ENCODE measurements around the gene GYS2.

The GYS2 gene

DNA sequence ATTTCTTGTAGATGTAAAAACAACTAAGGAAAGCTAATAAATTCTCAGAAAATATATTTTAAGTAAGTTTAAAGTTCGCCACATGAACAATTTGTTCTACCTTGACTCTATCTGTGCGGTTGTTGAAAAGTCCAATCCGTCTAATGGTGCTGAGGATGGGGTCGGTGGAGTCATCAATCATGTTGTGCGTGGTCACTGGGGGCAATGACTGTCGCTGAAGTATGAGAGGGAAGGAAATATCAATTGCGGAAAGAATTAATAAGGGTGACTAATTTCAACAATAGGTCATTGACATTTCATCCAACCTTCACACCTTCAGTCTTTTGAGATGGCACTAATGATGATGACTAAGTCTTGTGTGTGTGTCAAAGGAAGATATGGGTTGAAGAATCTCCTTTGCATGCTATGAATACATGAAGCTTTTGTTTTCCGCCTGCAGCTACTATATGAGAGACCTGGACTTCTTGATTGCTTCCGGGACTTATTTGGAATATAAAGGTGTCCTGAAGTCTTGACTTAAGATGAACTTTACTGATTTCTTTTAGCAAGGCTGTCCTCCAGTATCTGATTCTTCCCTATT, 46.5 kb downstream of the GYS2 start:
- in situ Hi-C loops (cut with HindIII; ENCODE audit: low sequenced_read_pairs), result no loop called here

DNA sequence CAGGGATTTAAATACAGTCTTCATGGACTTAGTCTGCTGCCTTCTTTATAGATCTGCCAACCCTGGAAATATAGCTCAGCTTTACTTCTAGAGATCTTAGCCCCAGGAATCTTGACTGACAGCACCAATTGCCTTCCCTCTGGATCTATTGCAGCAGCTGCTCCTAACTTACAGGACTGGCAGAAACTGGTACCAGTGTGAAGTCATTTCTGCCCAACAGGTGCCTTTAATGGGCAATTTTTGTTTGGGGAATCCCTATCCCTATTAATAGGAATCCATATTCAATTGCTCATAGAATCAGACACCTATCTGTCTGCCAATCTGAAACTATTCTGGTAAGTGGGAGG, 51.3 kb downstream of the GYS2 start:
- in situ Hi-C loops (cut with HindIII; ENCODE audit: low sequenced_read_pairs), result no loop called here

GRCh38 chr12:21552635-21553328, 51.9 kb downstream of the GYS2 start:
- in situ Hi-C loops (cut with HindIII; ENCODE audit: low sequenced_read_pairs), result no loop called here

- in situ Hi-C loops (cut with HindIII; ENCODE audit: low sequenced_read_pairs), result no loop called here
Observed at GRCh38 chr12:21551841-21552465, 52.7 kb downstream of the GYS2 start.

DNA sequence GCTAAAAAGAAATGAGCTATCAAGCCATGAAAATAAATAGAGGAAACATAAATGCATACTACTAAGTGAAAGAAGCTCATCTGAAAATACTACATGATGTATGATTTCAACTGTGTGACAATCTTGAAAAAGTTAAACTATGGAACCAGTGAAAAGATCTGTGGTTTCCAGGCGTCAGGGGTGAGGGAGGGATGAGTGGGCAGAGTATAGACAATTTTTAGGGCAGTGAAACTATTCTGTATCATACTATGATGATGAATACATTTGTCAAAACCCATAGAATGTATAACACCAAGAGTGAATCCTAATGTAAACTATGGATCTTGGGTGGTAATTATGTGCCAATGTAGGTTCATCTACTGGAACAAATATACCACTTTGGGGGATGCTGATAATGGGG, 57.2 kb downstream of the GYS2 start:
- in situ Hi-C loops (cut with HindIII; ENCODE audit: low sequenced_read_pairs), result no loop called here

DNA sequence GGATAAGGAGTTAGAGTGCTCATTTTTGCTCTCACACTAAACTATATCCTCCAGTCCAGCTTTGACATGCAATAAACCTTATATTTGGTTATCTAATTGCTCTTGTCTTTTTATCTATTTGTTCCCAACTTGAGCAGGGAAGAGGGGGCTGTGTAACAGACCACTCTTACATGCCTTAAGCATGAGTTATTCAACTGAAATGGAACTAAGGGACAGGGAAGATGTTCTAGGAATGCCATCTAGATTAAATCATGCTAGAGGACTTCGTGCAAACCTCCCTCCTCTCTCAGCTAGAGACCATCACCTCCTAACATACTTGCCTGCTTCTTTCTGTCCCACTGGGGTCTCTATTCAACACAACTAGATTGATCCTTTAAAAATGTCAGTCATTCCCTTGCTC, 57.9 kb downstream of the GYS2 start:
- in situ Hi-C loops (cut with HindIII; ENCODE audit: low sequenced_read_pairs), result no loop called here

GRCh38 chr12:21545557-21545956, 59.1 kb downstream of the GYS2 start:
- in situ Hi-C loops (cut with HindIII; ENCODE audit: low sequenced_read_pairs), result no loop called here

DNA sequence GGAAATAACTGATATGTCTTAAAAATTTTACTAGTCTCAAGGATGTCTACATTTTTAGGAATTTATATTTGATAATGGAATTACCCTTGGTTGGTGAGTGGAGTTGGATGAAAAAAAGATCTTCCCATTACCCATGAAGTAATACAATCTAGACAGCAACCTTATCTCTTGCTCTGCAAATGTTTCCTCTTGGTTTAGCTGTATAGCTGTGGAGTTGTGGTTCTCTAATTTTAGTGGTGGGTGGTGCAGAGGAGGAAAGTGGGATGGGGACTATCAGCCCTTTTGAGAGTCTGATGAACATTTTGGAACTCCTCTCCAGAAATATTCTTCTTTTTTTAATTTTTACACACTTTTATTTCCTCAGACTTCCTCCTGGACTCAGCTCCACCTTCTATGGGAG, 61.5 kb downstream of the GYS2 start:
- in situ Hi-C loops (cut with HindIII; ENCODE audit: low sequenced_read_pairs), result no loop called here

DNA sequence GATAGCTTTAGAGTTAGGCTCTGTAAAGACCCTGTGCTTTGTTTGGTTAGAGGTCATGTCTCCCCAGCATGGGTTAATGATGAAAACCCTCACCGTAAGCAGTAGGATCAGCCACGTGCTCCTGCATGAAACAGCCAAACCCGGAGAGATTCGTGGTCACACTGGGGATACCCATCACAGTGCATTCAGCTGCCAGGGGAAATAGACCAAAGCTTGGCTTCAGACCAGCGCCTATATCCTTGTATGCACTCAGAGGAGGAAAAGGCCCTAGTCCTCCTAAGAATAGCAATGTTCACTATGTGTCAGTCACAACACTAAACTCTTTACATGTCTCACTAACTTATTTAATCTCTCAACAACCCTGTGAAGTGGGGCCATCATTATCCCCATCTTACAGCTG, 62.2 kb downstream of the GYS2 start:
- in situ Hi-C loops (cut with HindIII; ENCODE audit: low sequenced_read_pairs), result no loop called here

GRCh38 chr12:21541773-21542172, 62.9 kb downstream of the GYS2 start:
- in situ Hi-C loops (cut with HindIII; ENCODE audit: low sequenced_read_pairs), result no loop called here

- in situ Hi-C loops (cut with HindIII; ENCODE audit: low sequenced_read_pairs), result no loop called here
Observed at GRCh38 chr12:21539797-21540196, 64.8 kb downstream of the GYS2 start.

- in situ Hi-C loops (cut with HindIII; ENCODE audit: low sequenced_read_pairs), result no loop called here
Observed at GRCh38 chr12:21538061-21538653, 66.5 kb downstream of the GYS2 start.

GRCh38 chr12:21529456-21529855, 75.2 kb downstream of the GYS2 start:
- in situ Hi-C loops (cut with HindIII; ENCODE audit: low sequenced_read_pairs), result no loop called here

- in situ Hi-C loops (cut with HindIII; ENCODE audit: low sequenced_read_pairs), result no loop called here
Observed at GRCh38 chr12:21528953-21529352, 75.7 kb downstream of the GYS2 start.

- in situ Hi-C loops (cut with HindIII; ENCODE audit: low sequenced_read_pairs), result no loop called here
Observed at GRCh38 chr12:21527451-21528180, 77.0 kb downstream of the GYS2 start.

DNA sequence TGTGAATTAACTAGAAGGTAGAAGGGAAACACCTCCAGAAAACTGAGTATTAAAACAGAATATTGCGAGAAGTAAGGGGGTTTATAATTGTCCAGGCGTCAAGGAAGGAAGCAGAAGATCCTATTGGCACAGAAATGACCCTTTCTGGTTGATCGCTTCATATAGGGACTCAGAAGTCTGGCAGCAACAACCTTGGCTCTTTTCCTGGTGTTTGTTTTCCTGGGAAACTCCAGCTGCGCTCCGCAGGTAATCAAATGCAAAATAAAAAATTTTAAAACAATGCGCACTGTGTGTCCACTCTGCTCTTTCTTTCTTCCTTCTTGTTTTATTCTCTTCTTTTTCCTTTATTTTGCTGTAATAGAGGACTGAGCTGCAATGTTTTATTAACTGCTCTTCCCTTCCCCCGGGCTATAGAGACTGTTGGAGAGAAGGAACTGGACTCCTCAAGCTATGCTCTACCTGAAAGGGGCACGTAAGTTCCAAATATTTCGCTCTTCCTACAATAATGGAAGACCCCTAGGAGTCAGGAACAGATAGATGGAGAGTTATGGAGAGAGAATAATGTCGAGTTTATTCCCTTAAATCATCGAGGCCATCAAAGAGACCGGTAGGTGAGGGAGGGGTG, 77.8 kb downstream of the GYS2 start:
- in situ Hi-C loops (cut with HindIII; ENCODE audit: low sequenced_read_pairs), result no loop called here

- in situ Hi-C loops (cut with HindIII; ENCODE audit: low sequenced_read_pairs), result no loop called here
Observed at GRCh38 chr12:21526053-21526452, 78.6 kb downstream of the GYS2 start, which contains the start of gene SPX. Gene SPX (plus strand): TSS chr12:21526296. CDS start chr12:21526473, 177 bp downstream.

DNA sequence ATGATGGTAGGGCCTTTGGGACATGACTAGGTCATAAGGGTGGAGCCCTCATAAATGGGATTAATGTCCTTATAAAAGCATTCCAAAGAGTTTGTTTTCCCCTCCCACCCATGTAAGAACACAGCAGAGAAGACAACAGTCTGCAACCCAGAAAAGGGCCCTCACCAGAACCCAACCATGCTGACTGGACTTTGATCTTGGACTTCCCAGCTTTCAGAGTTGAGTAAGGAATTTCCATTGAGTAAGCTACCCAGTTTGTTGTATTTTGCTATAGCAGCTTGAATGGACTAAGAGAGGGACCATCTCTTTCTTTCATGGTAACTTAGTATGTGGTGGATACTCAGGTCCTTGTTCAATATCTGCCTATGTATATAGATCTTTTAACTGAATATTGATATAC, 81.5 kb downstream of the GYS2 start:
- in situ Hi-C loops (cut with HindIII; ENCODE audit: low sequenced_read_pairs), result no loop called here

- in situ Hi-C loops (cut with HindIII; ENCODE audit: low sequenced_read_pairs), result no loop called here
Observed at GRCh38 chr12:21521541-21521940, 83.1 kb downstream of the GYS2 start.

DNA sequence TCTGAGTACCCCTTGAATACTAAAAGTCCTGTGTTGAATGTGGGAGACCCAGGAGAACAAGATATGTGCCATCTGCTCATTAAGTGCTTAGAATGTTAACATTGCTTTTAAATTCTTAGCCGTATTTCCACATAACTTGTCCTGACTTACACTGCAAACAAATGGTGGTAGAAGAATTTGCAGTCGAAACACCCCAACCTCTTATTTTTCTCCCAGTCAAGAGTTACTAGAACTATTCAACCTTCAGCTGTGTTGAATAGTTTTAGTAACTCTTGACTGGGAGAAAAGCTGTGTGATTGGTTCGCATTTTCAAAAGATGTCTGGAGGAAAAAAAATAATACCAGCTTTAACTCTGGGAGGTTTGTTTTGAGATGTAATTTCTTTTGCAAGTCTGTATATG, 86.2 kb downstream of the GYS2 start:
- in situ Hi-C loops (cut with HindIII; ENCODE audit: low sequenced_read_pairs), result no loop called here

- in situ Hi-C loops (cut with HindIII; ENCODE audit: low sequenced_read_pairs), result no loop called here
Observed at GRCh38 chr12:21516281-21516680, 88.4 kb downstream of the GYS2 start.
